Measurements from ENCODE around the gene TMEM259.

GRCh38 chr19:1055886-1056620 is 35.1 kb upstream of the TMEM259 start:
- TF ChIP-seq CTCF (IDR thresholded peaks at IDR 0.05) (no peak), EP300 (IDR thresholded peaks at IDR 0.05; ENCODE audit: low read depth) (no peak)
